EL (cell line): ENCODE results near the gene CLDN7.
"Not testable (repeated sequence)": the region's sequence is repeated elsewhere in the genome, so short reads cannot be mapped to it uniquely, and the experiment has no call there.

Experiments used
- DNase-seq: peaks from one replicate; pipeline ENCODE4 v3.0.0-alpha.2; 2016

The CLDN7 gene

GRCh38 chr17:7252176-7253043 is 9.9 kb downstream of the CLDN7 start, which contains the start of gene ELP5:
ELP5 (plus strand) TSS chr17:7252215; CDS start chr17:7252551, 336 bp downstream.
- DNase-seq: peak; percentile 97

- peak; percentile 100 for DNase-seq
Observed at GRCh38 chr17:7251661-7252175, 10.6 kb downstream of the CLDN7 start, which contains the start of gene CTDNEP1. CTDNEP1 (minus strand) TSS chr17:7251734; CDS start chr17:7251296, 438 bp downstream.

GRCh38 chr17:7250695-7251627 is 11.3 kb downstream of the CLDN7 start:
- no peak for DNase-seq

GRCh38 chr17:7249830-7250229 is 12.4 kb downstream of the CLDN7 start:
- DNase-seq: no peak

- DNase-seq: no peak
Observed at GRCh38 chr17:7249214-7249613, 13.1 kb downstream of the CLDN7 start.

- DNase-seq: no peak
Observed at GRCh38 chr17:7248796-7249195, 13.5 kb downstream of the CLDN7 start.

GRCh38 chr17:7246779-7247178 is 15.5 kb downstream of the CLDN7 start:
- DNase-seq: no peak

GRCh38 chr17:7243838-7244237 is 18.4 kb downstream of the CLDN7 start:
- not testable (repeated sequence) for DNase-seq

GRCh38 chr17:7243453-7243729 is 18.9 kb downstream of the CLDN7 start:
- DNase-seq: no peak

- DNase-seq: peak; percentile 94
Observed at GRCh38 chr17:7242717-7243452, 19.4 kb downstream of the CLDN7 start.

GRCh38 chr17:7241783-7242716 is 20.2 kb downstream of the CLDN7 start, which contains the start of gene GABARAP:
GABARAP (minus strand) TSS chr17:7242449; CDS start chr17:7242330, 119 bp downstream.
- DNase-seq: peak; percentile 92

GRCh38 chr17:7241090-7241733 is 21.1 kb downstream of the CLDN7 start:
- no peak for DNase-seq

- DNase-seq: no peak
Observed at GRCh38 chr17:7240375-7240774, 21.9 kb downstream of the CLDN7 start.

GRCh38 chr17:7239091-7240027 is 22.9 kb downstream of the CLDN7 start, which contains the start of gene PHF23:
PHF23 (minus strand) TSS chr17:7239457; CDS start chr17:7239279, 178 bp downstream.
- peak; percentile 100 for DNase-seq

GRCh38 chr17:7238420-7239090 is 23.7 kb downstream of the CLDN7 start:
- DNase-seq: peak; percentile 36

- peak; percentile 76 for DNase-seq
Observed at GRCh38 chr17:7237761-7238419, 24.4 kb downstream of the CLDN7 start.

GRCh38 chr17:7237266-7237760 is 25.0 kb downstream of the CLDN7 start:
- DNase-seq: no peak

GRCh38 chr17:7236808-7237207 is 25.5 kb downstream of the CLDN7 start:
- DNase-seq: no peak
